ENCODE results near the gene TMIGD3.

Gene TMIGD3

GRCh38 chr1:111474106-111474505, 29.3 kb downstream of the TMIGD3 start:
- DNase-seq, result no peak

GRCh38 chr1:111471538-111471937, 31.9 kb downstream of the TMIGD3 start:
- no peak for DNase-seq

GRCh38 chr1:111471012-111471411, 32.4 kb downstream of the TMIGD3 start:
- no peak for DNase-seq

GRCh38 chr1:111470596-111470995, 32.8 kb downstream of the TMIGD3 start:
- no peak for DNase-seq

- DNase-seq, result no peak
Measured at GRCh38 chr1:111469539-111469938, 33.9 kb downstream of the TMIGD3 start.

GRCh38 chr1:111468717-111469100, 34.7 kb downstream of the TMIGD3 start:
- no peak for DNase-seq

- DNase-seq, result no peak
Measured at GRCh38 chr1:111467865-111468716, 35.3 kb downstream of the TMIGD3 start.

- no peak for DNase-seq
Measured at GRCh38 chr1:111466480-111466879, 37.0 kb downstream of the TMIGD3 start.

- no peak for DNase-seq
Measured at GRCh38 chr1:111465754-111466153, 37.7 kb downstream of the TMIGD3 start.

GRCh38 chr1:111463029-111463683, 40.3 kb downstream of the TMIGD3 start:
- DNase-seq, result no peak

- no peak for DNase-seq
Measured at GRCh38 chr1:111462370-111463028, 40.9 kb downstream of the TMIGD3 start.

- DNase-seq, result no peak
Measured at GRCh38 chr1:111461765-111462164, 41.7 kb downstream of the TMIGD3 start.

- no peak for DNase-seq
Measured at GRCh38 chr1:111455642-111456031, 47.8 kb downstream of the TMIGD3 start.

GRCh38 chr1:111454859-111455641, 48.4 kb downstream of the TMIGD3 start:
- no peak for DNase-seq

GRCh38 chr1:111453706-111454105, 49.7 kb downstream of the TMIGD3 start:
- no peak for DNase-seq

GRCh38 chr1:111452581-111452980, 50.9 kb downstream of the TMIGD3 start:
- no peak for DNase-seq

- no peak for DNase-seq
Measured at GRCh38 chr1:111450185-111450584, 53.2 kb downstream of the TMIGD3 start.

- DNase-seq, result no peak
Measured at GRCh38 chr1:111449703-111450017, 53.8 kb downstream of the TMIGD3 start.

GRCh38 chr1:111448918-111449702, 54.3 kb downstream of the TMIGD3 start, which contains the start of the genes ATP5PB and WDR77:
ATP5PB (plus strand) TSS chr1:111449464; CDS start chr1:111449542, 78 bp downstream.
WDR77 (minus strand) TSS chr1:111449256; CDS start chr1:111449169, 87 bp downstream.
- DNase-seq, result peak; percentile 96 to 97

GRCh38 chr1:111448482-111448917, 54.9 kb downstream of the TMIGD3 start:
- peak in 1 of 2 experiments; percentile 0 for DNase-seq

GRCh38 chr1:111446967-111447892, 56.2 kb downstream of the TMIGD3 start:
- DNase-seq, result no peak
